22Rv1 (cell line): Measurements from ENCODE around the gene EFCC1.
A peak's percentile ranks its signal among the peaks of the same experiment; 100 is the strongest.

Source experiments
- H3K27ac ChIP-seq: fragments of 450-650 bp; 2 replicates; pipeline ENCODE4 v1.5.1; 2017
- CTCF ChIP-seq: fragments of 450-650 bp; IDR thresholded peaks from 2 replicates; pipeline ENCODE4 v1.5.1; 2017; ENCODE audit warnings: mild to moderate bottlenecking
- ZFX ChIP-seq: fragments of 450-650 bp; IDR thresholded peaks from 2 replicates; pipeline ENCODE4 v1.6.1; 2017; ENCODE audit warnings: antibody characterized with exemption, borderline replicate concordance

The EFCC1 gene

DNA sequence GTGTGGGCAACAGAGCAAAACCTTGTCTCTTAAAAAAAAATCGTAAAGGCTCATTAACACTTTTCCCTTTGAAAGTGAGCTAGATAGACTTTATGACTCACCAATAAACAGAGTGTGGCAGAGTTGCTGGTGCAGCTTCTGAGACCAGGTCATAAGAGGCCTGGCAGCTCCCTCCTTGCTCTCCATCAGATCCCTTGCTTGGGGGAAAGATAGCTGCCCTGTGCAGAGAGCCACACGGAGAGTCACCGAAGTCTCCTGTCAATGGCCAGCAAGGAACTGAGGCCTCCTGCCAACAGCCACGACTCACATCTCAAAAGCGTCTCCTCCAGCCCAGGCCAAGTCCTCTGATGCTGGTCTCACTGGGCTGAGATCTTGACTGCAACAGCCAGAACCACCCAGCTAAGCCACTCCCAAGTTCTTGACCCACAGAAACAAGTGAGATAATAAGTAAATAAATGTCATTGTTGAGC, 50.8 kb downstream of the EFCC1 start:
- TF ChIP-seq ZFX (no peak), CTCF (no peak)
- no peak overlapping the region for H3K27ac ChIP-seq

GRCh38 chr3:129052675-129053074, 51.6 kb downstream of the EFCC1 start:
- no peak overlapping the region for H3K27ac ChIP-seq
- TF ChIP-seq CTCF (no peak), ZFX (no peak)

GRCh38 chr3:129054605-129055104, 53.6 kb downstream of the EFCC1 start:
- no peak overlapping the region for H3K27ac ChIP-seq
- no peak for TF ChIP-seq ZFX
- no peak for TF ChIP-seq CTCF

- no peak overlapping the region for H3K27ac ChIP-seq
Observed at GRCh38 chr3:129056451-129057173, 55.5 kb downstream of the EFCC1 start.

GRCh38 chr3:129057249-129057648, 56.1 kb downstream of the EFCC1 start:
- no peak overlapping the region for H3K27ac ChIP-seq
- no peak for TF ChIP-seq ZFX
- no peak for TF ChIP-seq CTCF

More at GRCh38 chr3:129056451-129057173, 55.5 kb downstream of the EFCC1 start:
- no peak for TF ChIP-seq ZFX
- 0 out of 2 replicates have a peak, but pooled peaks have one; percentile 15 for TF ChIP-seq CTCF

DNA sequence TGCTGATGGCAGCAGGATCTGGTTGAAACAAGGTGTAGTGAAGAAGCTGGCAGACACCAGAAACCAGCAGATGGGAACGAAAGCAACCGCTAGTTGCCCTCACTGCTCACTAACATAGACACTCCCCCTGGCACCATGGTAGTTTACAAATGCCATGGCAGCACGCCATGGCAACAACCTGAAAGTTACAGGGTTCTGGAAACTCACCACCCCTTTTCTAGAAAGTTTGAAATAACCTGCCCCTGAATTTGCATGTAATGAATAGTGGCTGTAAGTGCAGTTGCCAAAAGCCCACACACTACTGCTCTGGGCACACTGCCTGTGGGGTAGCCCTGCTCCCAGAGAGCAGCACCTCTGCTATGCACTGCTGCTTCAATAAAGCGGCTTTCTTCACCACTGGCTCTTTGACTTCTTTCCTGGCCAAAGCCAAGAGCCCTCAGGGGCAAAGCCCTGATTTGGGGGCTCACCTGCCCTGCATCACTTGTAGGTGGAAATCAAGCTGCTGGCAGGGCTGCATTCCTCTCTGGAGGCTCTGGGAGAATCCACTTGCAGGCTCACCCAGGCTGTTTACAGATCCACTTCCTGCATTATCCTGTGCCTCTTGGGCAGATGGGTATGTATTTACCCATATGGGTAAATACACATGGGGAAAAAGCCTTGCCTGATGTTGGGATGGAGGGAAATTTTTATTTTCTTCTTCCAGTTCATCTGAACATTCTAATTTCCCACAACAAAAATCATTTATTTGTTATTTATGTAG, 57.5 kb downstream of the EFCC1 start:
- TF ChIP-seq CTCF, result peak; percentile 12; the same call in 1 of the 2 replicates
- TF ChIP-seq ZFX, result no peak
- H3K27ac ChIP-seq, result no peak overlapping the region
